ENCODE measurements around the gene BEND3.

DNA sequence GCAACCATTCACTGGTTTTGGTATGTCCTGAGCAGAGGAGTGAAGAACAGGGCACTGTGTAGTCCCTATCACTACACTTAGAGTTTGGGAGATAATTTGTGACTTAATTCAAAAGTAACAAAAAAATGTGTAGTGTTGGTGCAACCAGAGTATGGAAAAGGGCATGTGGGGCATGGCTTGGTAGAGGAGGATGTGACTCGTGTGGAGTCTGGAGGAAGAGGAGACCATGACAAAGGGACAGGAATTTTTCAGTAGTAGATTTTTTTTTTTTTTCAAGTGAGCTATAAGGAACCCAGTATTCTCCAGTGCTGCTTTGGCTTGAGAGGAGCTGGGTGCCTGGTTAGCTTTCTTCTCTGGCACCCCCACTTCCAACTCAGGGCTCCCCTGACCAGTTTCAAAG lies 82.2 kb downstream of the BEND3 start:
- TF ChIP-seq, protein P1, sequence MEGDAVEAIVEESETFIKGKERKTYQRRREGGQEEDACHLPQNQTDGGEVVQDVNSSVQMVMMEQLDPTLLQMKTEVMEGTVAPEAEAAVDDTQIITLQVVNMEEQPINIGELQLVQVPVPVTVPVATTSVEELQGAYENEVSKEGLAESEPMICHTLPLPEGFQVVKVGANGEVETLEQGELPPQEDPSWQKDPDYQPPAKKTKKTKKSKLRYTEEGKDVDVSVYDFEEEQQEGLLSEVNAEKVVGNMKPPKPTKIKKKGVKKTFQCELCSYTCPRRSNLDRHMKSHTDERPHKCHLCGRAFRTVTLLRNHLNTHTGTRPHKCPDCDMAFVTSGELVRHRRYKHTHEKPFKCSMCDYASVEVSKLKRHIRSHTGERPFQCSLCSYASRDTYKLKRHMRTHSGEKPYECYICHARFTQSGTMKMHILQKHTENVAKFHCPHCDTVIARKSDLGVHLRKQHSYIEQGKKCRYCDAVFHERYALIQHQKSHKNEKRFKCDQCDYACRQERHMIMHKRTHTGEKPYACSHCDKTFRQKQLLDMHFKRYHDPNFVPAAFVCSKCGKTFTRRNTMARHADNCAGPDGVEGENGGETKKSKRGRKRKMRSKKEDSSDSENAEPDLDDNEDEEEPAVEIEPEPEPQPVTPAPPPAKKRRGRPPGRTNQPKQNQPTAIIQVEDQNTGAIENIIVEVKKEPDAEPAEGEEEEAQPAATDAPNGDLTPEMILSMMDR (IDR thresholded peaks at IDR 0.05; ENCODE audit: low read depth, low read length): no peak
- no peak for TF ChIP-seq POLR2A (IDR thresholded peaks at IDR 0.05; ENCODE audit: extremely low read depth, insufficient read length)
- TF ChIP-seq, protein P2, sequence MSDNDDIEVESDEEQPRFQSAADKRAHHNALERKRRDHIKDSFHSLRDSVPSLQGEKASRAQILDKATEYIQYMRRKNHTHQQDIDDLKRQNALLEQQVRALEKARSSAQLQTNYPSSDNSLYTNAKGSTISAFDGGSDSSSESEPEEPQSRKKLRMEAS (IDR thresholded peaks at IDR 0.05; ENCODE audit: low read depth, low read length): no peak
